WTC11 (cell line): Measurements from ENCODE around the gene DOCK7.

ENCODE experiments used
- CTCF ChIP-seq: fragments of 200-600 bp; IDR thresholded peaks from 2 replicates; pipeline ENCODE4 v1.8.0; 2022; ENCODE audit warnings: antibody characterized with exemption
- PRRX2 ChIP-seq: fragments of 250-450 bp; sonication (Bioruptor Pico); IDR thresholded peaks from 2 replicates; pipeline ENCODE4 v1.8.0; 2021; ENCODE audit warnings: mild to moderate bottlenecking

GRCh38 chr1:62439652-62440371, 248.4 kb downstream of the DOCK7 start:
- TF ChIP-seq PRRX2 (CRISPR knock-in tag) (no peak), CTCF (no peak)
